ENCODE results near the gene GOLGA8J.

The GOLGA8J gene

GRCh38 chr15:30046430-30046829, 36.3 kb upstream of the GOLGA8J start:
- H3K9me3 ChIP-seq (ENCODE audit: control insufficient read depth, insufficient read depth, low read depth, low read length), result no peaks in the 10 kb centered on the region
- CTCF ChIA-PET, result interaction anchor here (0.7 kb wide), 2 partner anchors 27 to 28 kb away, joined by 3 read pairs; no protein-coding TSS in a partner anchor
- TF ChIP-seq WT1 (tag by site-specific recombination; IDR thresholded peaks at IDR 0.05) (no peak), ZNF660 (tag by site-specific recombination; IDR thresholded peaks at IDR 0.05) (no peak), ZSCAN18 (tag by site-specific recombination; IDR thresholded peaks at IDR 0.05) (no peak), ZNF658 (tag by site-specific recombination; IDR thresholded peaks at IDR 0.05) (no peak), ZNF837 (tag by site-specific recombination; IDR thresholded peaks at IDR 0.05) (no peak), HOXD13 (CRISPR knock-in tag; IDR thresholded peaks at IDR 0.05; ENCODE audit: borderline replicate concordance) (no peak), ZNF202 (tag by site-specific recombination; IDR thresholded peaks at IDR 0.05; ENCODE audit: borderline replicate concordance) (no peak), ZNF140 (tag by site-specific recombination; IDR thresholded peaks at IDR 0.05) (no peak), PRDM4 (tag by site-specific recombination; IDR thresholded peaks at IDR 0.05) (no peak), ZNF146 (tag by site-specific recombination; IDR thresholded peaks at IDR 0.05) (no peak)
- TF ChIP-seq, protein P1, sequence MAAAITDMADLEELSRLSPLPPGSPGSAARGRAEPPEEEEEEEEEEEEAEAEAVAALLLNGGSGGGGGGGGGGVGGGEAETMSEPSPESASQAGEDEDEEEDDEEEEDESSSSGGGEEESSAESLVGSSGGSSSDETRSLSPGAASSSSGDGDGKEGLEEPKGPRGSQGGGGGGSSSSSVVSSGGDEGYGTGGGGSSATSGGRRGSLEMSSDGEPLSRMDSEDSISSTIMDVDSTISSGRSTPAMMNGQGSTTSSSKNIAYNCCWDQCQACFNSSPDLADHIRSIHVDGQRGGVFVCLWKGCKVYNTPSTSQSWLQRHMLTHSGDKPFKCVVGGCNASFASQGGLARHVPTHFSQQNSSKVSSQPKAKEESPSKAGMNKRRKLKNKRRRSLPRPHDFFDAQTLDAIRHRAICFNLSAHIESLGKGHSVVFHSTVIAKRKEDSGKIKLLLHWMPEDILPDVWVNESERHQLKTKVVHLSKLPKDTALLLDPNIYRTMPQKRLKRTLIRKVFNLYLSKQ (tag by site-specific recombination; IDR thresholded peaks at IDR 0.05; ENCODE audit: borderline replicate concordance), result no peak
- H3K4me3 ChIP-seq (ENCODE audit: low read depth, low read length), result no peak overlapping the region
- H3K36me3 ChIP-seq (ENCODE audit: control insufficient read depth in 2 of 2, insufficient read depth in 1 of 2, low read length in 2 of 2), result no peaks in the 10 kb centered on the region
- POLR2A ChIA-PET, result no interaction called here
- no peaks in the 10 kb centered on the region for H3K4me1 ChIP-seq (ENCODE audit: control insufficient read depth, insufficient read depth, low read length)
- no peak overlapping the region for H3K27ac ChIP-seq (ENCODE audit: extremely low read depth, low read depth, low read length)

- ChIA-PET POLR2A (no interaction called here), CTCF (no interaction called here)
- Histone ChIP-seq H3K36me3 (ENCODE audit: control insufficient read depth in 2 of 2, insufficient read depth in 1 of 2, low read length in 2 of 2) (no peaks in the 10 kb centered on the region), H3K9me3 (ENCODE audit: control insufficient read depth, insufficient read depth, low read depth, low read length) (no peaks in the 10 kb centered on the region), H3K4me1 (ENCODE audit: control insufficient read depth, insufficient read depth, low read length) (no peaks in the 10 kb centered on the region), H3K4me3 (ENCODE audit: low read depth, low read length) (no peak overlapping the region), H3K27ac (ENCODE audit: extremely low read depth, low read depth, low read length) (no peak overlapping the region)
- TF ChIP-seq ZNF548 (tag by site-specific recombination; IDR thresholded peaks at IDR 0.05) (no peak), ZNF624 (tag by site-specific recombination; IDR thresholded peaks at IDR 0.05) (no peak), ZNF561 (tag by site-specific recombination; IDR thresholded peaks at IDR 0.05; ENCODE audit: borderline replicate concordance) (no peak), ZNF394 (tag by site-specific recombination; IDR thresholded peaks at IDR 0.05; ENCODE audit: borderline replicate concordance) (no peak), BCL11B (tag by site-specific recombination; IDR thresholded peaks at IDR 0.05; ENCODE audit: low read depth) (no peak), GLI2 (tag by site-specific recombination; IDR thresholded peaks at IDR 0.05; ENCODE audit: borderline replicate concordance, low read depth) (no peak), ZNF416 (tag by site-specific recombination; IDR thresholded peaks at IDR 0.05) (no peak), ZBTB7A (tag by site-specific recombination; IDR thresholded peaks at IDR 0.05; ENCODE audit: low read depth) (no peak), ZNF837 (tag by site-specific recombination; IDR thresholded peaks at IDR 0.05) (no peak), INSM2 (tag by site-specific recombination; IDR thresholded peaks at IDR 0.05) (no peak), ZNF501 (tag by site-specific recombination; IDR thresholded peaks at IDR 0.05) (no peak), ZNF707 (tag by site-specific recombination; IDR thresholded peaks at IDR 0.05) (no peak), ZNF366 (tag by site-specific recombination; conservative IDR thresholded peaks at IDR 0.05) (no peak), ZNF529 (tag by site-specific recombination; IDR thresholded peaks at IDR 0.05; ENCODE audit: insufficient replicate concordance) (no peak), ZNF341 (tag by site-specific recombination; IDR thresholded peaks at IDR 0.05; ENCODE audit: low read depth) (no peak), RBAK (tag by site-specific recombination; IDR thresholded peaks at IDR 0.05) (no peak), ZNF776 (tag by site-specific recombination; IDR thresholded peaks at IDR 0.05; ENCODE audit: borderline replicate concordance) (no peak)
- TF ChIP-seq, protein P2, sequence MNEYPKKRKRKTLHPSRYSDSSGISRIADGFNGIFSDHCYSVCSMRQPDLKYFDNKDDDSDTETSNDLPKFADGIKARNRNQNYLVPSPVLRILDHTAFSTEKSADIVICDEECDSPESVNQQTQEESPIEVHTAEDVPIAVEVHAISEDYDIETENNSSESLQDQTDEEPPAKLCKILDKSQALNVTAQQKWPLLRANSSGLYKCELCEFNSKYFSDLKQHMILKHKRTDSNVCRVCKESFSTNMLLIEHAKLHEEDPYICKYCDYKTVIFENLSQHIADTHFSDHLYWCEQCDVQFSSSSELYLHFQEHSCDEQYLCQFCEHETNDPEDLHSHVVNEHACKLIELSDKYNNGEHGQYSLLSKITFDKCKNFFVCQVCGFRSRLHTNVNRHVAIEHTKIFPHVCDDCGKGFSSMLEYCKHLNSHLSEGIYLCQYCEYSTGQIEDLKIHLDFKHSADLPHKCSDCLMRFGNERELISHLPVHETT (tag by site-specific recombination; IDR thresholded peaks at IDR 0.05), result no peak
Measured at GRCh38 chr15:30055604-30056003, 27.2 kb upstream of the GOLGA8J start.
